ENCODE measurements around the gene PABPC1L.

The PABPC1L gene

GRCh38 chr20:44973053-44973452, 63.2 kb downstream of the PABPC1L start:
- peaks cover 95% of the 10 kb centered on the region for H3K79me2 ChIP-seq (ENCODE audit: control insufficient read depth, low read length)
- peaks cover 91% of the 10 kb centered on the region for H3K36me3 ChIP-seq (ENCODE audit: control insufficient read depth, low read length)
- H3K4me1 ChIP-seq (ENCODE audit: control insufficient read depth, low read length), result peaks cover 53% of the 10 kb centered on the region
- H3F3A ChIP-seq (ENCODE audit: control insufficient read depth, insufficient read depth), result peaks cover 20% of the 10 kb centered on the region
- H3K27ac ChIP-seq (ENCODE audit: low read depth, low read length), result no peak overlapping the region
- no peak overlapping the region for H3K4me3 ChIP-seq (ENCODE audit: low read length)
- TF ChIP-seq EZH2phosphoT487 (IDR thresholded peaks at IDR 0.05; ENCODE audit: borderline replicate concordance, low read length), result no peak
- TF ChIP-seq, protein P1, sequence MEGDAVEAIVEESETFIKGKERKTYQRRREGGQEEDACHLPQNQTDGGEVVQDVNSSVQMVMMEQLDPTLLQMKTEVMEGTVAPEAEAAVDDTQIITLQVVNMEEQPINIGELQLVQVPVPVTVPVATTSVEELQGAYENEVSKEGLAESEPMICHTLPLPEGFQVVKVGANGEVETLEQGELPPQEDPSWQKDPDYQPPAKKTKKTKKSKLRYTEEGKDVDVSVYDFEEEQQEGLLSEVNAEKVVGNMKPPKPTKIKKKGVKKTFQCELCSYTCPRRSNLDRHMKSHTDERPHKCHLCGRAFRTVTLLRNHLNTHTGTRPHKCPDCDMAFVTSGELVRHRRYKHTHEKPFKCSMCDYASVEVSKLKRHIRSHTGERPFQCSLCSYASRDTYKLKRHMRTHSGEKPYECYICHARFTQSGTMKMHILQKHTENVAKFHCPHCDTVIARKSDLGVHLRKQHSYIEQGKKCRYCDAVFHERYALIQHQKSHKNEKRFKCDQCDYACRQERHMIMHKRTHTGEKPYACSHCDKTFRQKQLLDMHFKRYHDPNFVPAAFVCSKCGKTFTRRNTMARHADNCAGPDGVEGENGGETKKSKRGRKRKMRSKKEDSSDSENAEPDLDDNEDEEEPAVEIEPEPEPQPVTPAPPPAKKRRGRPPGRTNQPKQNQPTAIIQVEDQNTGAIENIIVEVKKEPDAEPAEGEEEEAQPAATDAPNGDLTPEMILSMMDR (IDR thresholded peaks at IDR 0.05; ENCODE audit: low read depth, low read length, poor library complexity, severe bottlenecking), result no peak
- no peaks in the 10 kb centered on the region for H3K9me2 ChIP-seq (replicated peaks; ENCODE audit: control insufficient read depth, low read length)
- H3K27me3 ChIP-seq (ENCODE audit: control insufficient read depth, low read length), result no peaks in the 10 kb centered on the region
- H4K20me1 ChIP-seq (ENCODE audit: control insufficient read depth, insufficient read depth, low read depth, low read length), result peaks cover 8% of the 10 kb centered on the region; the same call in 1 of the 2 replicates
- no peaks in the 10 kb centered on the region for H3K9me3 ChIP-seq (ENCODE audit: control insufficient read depth, insufficient read depth, low read length)
- H3K4me2 ChIP-seq (ENCODE audit: low read length), result no peak overlapping the region

DNA sequence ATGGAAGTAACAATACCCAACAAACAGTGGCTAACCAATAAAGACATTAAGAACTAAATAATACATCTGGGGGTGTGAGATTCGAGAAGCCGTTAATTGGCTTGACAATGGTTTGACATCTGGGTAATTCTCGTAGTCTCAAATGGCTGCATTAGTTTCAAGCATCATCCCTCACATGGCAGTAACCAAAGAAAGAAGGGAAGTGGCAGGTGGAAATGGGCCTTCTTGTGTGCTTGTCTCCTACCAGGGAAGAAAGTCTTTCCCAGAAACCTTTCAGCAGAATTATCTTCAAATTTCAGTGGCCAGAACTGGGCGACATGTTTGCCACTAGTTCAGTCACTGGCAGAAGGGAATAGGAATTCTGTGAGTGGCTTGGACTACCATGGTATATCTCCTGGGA, 66.8 kb downstream of the PABPC1L start:
- Histone ChIP-seq H3K36me3 (ENCODE audit: control insufficient read depth, low read length) (peaks cover 94% of the 10 kb centered on the region), H3F3A (ENCODE audit: control insufficient read depth, insufficient read depth) (peaks cover 18% of the 10 kb centered on the region), H4K20me1 (ENCODE audit: control insufficient read depth, insufficient read depth, low read depth, low read length) (no peaks in the 10 kb centered on the region), H3K4me1 (ENCODE audit: control insufficient read depth, low read length) (peaks cover 38% of the 10 kb centered on the region), H3K9me2 (replicated peaks; ENCODE audit: control insufficient read depth, low read length) (no peaks in the 10 kb centered on the region), H3K27ac (ENCODE audit: low read depth, low read length) (peak overlapping the region; percentile 76; the same call in 1 of the 2 replicates), H3K79me2 (ENCODE audit: control insufficient read depth, low read length) (peaks cover 89% of the 10 kb centered on the region), H3K9me3 (ENCODE audit: control insufficient read depth, insufficient read depth, low read length) (no peaks in the 10 kb centered on the region), H3K4me2 (ENCODE audit: low read length) (no peak overlapping the region), H3K4me3 (ENCODE audit: low read length) (no peak overlapping the region), H3K27me3 (ENCODE audit: control insufficient read depth, low read length) (no peaks in the 10 kb centered on the region)
- TF ChIP-seq, protein P1 (IDR thresholded peaks at IDR 0.05; ENCODE audit: low read depth, low read length, poor library complexity, severe bottlenecking), result no peak
- TF ChIP-seq EZH2phosphoT487 (IDR thresholded peaks at IDR 0.05; ENCODE audit: borderline replicate concordance, low read length), result no peak

- Histone ChIP-seq H3K27ac (ENCODE audit: low read depth, low read length) (peak overlapping the region; percentile 76), H3K4me3 (ENCODE audit: low read length) (peak overlapping the region; percentile 46), H3K27me3 (ENCODE audit: control insufficient read depth, low read length) (no peaks in the 10 kb centered on the region), H4K20me1 (ENCODE audit: control insufficient read depth, insufficient read depth, low read depth, low read length) (no peaks in the 10 kb centered on the region), H3K9me2 (replicated peaks; ENCODE audit: control insufficient read depth, low read length) (no peaks in the 10 kb centered on the region), H3K4me1 (ENCODE audit: control insufficient read depth, low read length) (peaks cover 38% of the 10 kb centered on the region), H3K4me2 (ENCODE audit: low read length) (peak overlapping the region; percentile 60), H3K36me3 (ENCODE audit: control insufficient read depth, low read length) (peaks cover 92% of the 10 kb centered on the region), H3F3A (ENCODE audit: control insufficient read depth, insufficient read depth) (peaks cover 14% of the 10 kb centered on the region), H3K9me3 (ENCODE audit: control insufficient read depth, insufficient read depth, low read length) (no peaks in the 10 kb centered on the region), H3K79me2 (ENCODE audit: control insufficient read depth, low read length) (peaks cover 85% of the 10 kb centered on the region)
- TF ChIP-seq, protein P1 (IDR thresholded peaks at IDR 0.05; ENCODE audit: low read depth, low read length, poor library complexity, severe bottlenecking), result no peak
- no peak for TF ChIP-seq EZH2phosphoT487 (IDR thresholded peaks at IDR 0.05; ENCODE audit: borderline replicate concordance, low read length)
Measured at GRCh38 chr20:44979090-44979621, 69.3 kb downstream of the PABPC1L start.

Data from DOHH2 (cell line).